Activated CD4-positive, alpha-beta T cell treated with anti-CD3 and anti-CD28 coated beads, Interleukin-2, amount 10 ng/mL, durations not matched to agents 7 days and 5 days (primary cell): ENCODE measurements around the gene BDKRB2. TPM values are rescaled to one million over a fixed set of nuclear protein-coding genes. Genes with fewer than 3 reads are reported as not detected.

Experiments
- CTCF ChIA-PET: fragments of 350-600 bp; sonication (Branson Sonifier 250); formaldehyde crosslinking; loops from one replicate; lab custom pipeline; 2021; ENCODE audit warnings: antibody characterized with exemption; lab: Charles Lee
- POLR2A ChIA-PET: fragments of 350-600 bp; sonication (Branson Sonifier 250); formaldehyde crosslinking; loops from one replicate; lab custom pipeline; 2021; ENCODE audit warnings: antibody characterized with exemption; lab: Charles Lee
- DNase-seq: peaks from one replicate; pipeline ENCODE4 v3.0.0-alpha.2; 2020
- H3K27ac Mint-ChIP-seq: one replicate; pipeline ENCODE4 v1.8.0; 2021; ENCODE audit warnings: mild to moderate bottlenecking, moderate library complexity, mixed read lengths
- H3K27me3 Mint-ChIP-seq: one replicate; pipeline ENCODE4 v1.8.0; 2021; ENCODE audit warnings: mixed read lengths
- H3K36me3 Mint-ChIP-seq: one replicate; pipeline ENCODE4 v1.8.0; 2021; ENCODE audit warnings: low read depth, mixed read lengths
- H3K4me1 Mint-ChIP-seq: one replicate; pipeline ENCODE4 v1.8.0; 2021; ENCODE audit warnings: mixed read lengths
- H3K4me3 Mint-ChIP-seq: one replicate; pipeline ENCODE4 v1.8.0; 2021; ENCODE audit warnings: mild to moderate bottlenecking, moderate library complexity, mixed read lengths
- H3K9me3 Mint-ChIP-seq: one replicate; pipeline ENCODE4 v1.8.0; 2021; ENCODE audit warnings: mixed read lengths
- total RNA-seq, 2 experiments: library from RNA; stranded (reverse); gene quantifications; one replicate each; pipeline ENCODE4 v1.2.3, GENCODE V29; 2021

Gene BDKRB2
- total RNA-seq, result not detected

- Mint-ChIP-seq H3K4me1 (peaks cover 3% of the 10 kb centered on the region), H3K27me3 (peaks cover 18% of the 10 kb centered on the region), H3K27ac (no peak within 1 kb of the TSS), H3K36me3 (no peaks in the 10 kb centered on the region), H3K4me3 (no peak within 1 kb of the TSS), H3K9me3 (no peaks in the 10 kb centered on the region)
- POLR2A ChIA-PET, result no interaction called here
- no peak for DNase-seq
- CTCF ChIA-PET, result no interaction called here
These were observed at the start of gene BDKRB2 for GRCh38 chr14:96204151-96205058. BDKRB2 (plus strand) TSS chr14:96204839; CDS start chr14:96237108, 32,269 bp downstream.

GRCh38 chr14:96154900-96155299, 49.7 kb upstream of the BDKRB2 start:
- Mint-ChIP-seq H3K27ac (no peak overlapping the region), H3K4me1 (no peaks in the 10 kb centered on the region), H3K27me3 (no peaks in the 10 kb centered on the region), H3K9me3 (no peaks in the 10 kb centered on the region), H3K4me3 (no peak overlapping the region), H3K36me3 (no peaks in the 10 kb centered on the region)
- CTCF ChIA-PET, result no interaction called here
- no peak for DNase-seq
- POLR2A ChIA-PET, result no interaction called here

GRCh38 chr14:96156804-96157760, 47.6 kb upstream of the BDKRB2 start:
- Mint-ChIP-seq H3K27me3 (no peaks in the 10 kb centered on the region), H3K27ac (no peak overlapping the region), H3K9me3 (no peaks in the 10 kb centered on the region), H3K36me3 (no peaks in the 10 kb centered on the region), H3K4me3 (no peak overlapping the region), H3K4me1 (no peaks in the 10 kb centered on the region)
- no peak for DNase-seq
- POLR2A ChIA-PET, result no interaction called here
- CTCF ChIA-PET, result no interaction called here

GRCh38 chr14:96158735-96159134, 45.9 kb upstream of the BDKRB2 start:
- ChIA-PET POLR2A (no interaction called here), CTCF (no interaction called here)
- H3K27ac Mint-ChIP-seq, result no peak overlapping the region
- H3K27me3 Mint-ChIP-seq, result no peaks in the 10 kb centered on the region
- no peak overlapping the region for H3K4me3 Mint-ChIP-seq
- no peak for DNase-seq
- no peaks in the 10 kb centered on the region for H3K4me1 Mint-ChIP-seq
- H3K36me3 Mint-ChIP-seq, result no peaks in the 10 kb centered on the region
- no peaks in the 10 kb centered on the region for H3K9me3 Mint-ChIP-seq

GRCh38 chr14:96160076-96160912, 44.3 kb upstream of the BDKRB2 start:
- H3K9me3 Mint-ChIP-seq, result no peaks in the 10 kb centered on the region
- DNase-seq, result no peak
- POLR2A ChIA-PET, result no interaction called here
- H3K27me3 Mint-ChIP-seq, result no peaks in the 10 kb centered on the region
- no peaks in the 10 kb centered on the region for H3K4me1 Mint-ChIP-seq
- no peaks in the 10 kb centered on the region for H3K36me3 Mint-ChIP-seq
- CTCF ChIA-PET, result interaction anchor here (0.6 to 0.7 kb wide), 2 partner anchors 67 to 93 kb away, joined by 3 read pairs; no protein-coding TSS in a partner anchor
- H3K4me3 Mint-ChIP-seq, result no peak overlapping the region
- no peak overlapping the region for H3K27ac Mint-ChIP-seq

GRCh38 chr14:96160913-96161310, 43.7 kb upstream of the BDKRB2 start:
- no peaks in the 10 kb centered on the region for H3K9me3 Mint-ChIP-seq
- ChIA-PET CTCF (no interaction called here), POLR2A (no interaction called here)
- no peaks in the 10 kb centered on the region for H3K4me1 Mint-ChIP-seq
- no peak overlapping the region for H3K27ac Mint-ChIP-seq
- no peak overlapping the region for H3K4me3 Mint-ChIP-seq
- no peak for DNase-seq
- H3K27me3 Mint-ChIP-seq, result no peaks in the 10 kb centered on the region
- no peaks in the 10 kb centered on the region for H3K36me3 Mint-ChIP-seq

GRCh38 chr14:96161636-96162035, 43.0 kb upstream of the BDKRB2 start:
- POLR2A ChIA-PET, result no interaction called here
- H3K36me3 Mint-ChIP-seq, result no peaks in the 10 kb centered on the region
- no peak for DNase-seq

GRCh38 chr14:96162265-96162664, 42.4 kb upstream of the BDKRB2 start:
- H3K4me3 Mint-ChIP-seq, result no peak overlapping the region
- no peak for DNase-seq
- no peaks in the 10 kb centered on the region for H3K9me3 Mint-ChIP-seq
- no peak overlapping the region for H3K27ac Mint-ChIP-seq
- H3K27me3 Mint-ChIP-seq, result no peaks in the 10 kb centered on the region
- no peaks in the 10 kb centered on the region for H3K36me3 Mint-ChIP-seq
- H3K4me1 Mint-ChIP-seq, result no peaks in the 10 kb centered on the region
- CTCF ChIA-PET, result no interaction called here
- POLR2A ChIA-PET, result no interaction called here

More at GRCh38 chr14:96161636-96162035, 43.0 kb upstream of the BDKRB2 start:
- no peak overlapping the region for H3K27ac Mint-ChIP-seq
- H3K4me1 Mint-ChIP-seq, result no peaks in the 10 kb centered on the region
- no peaks in the 10 kb centered on the region for H3K27me3 Mint-ChIP-seq
- CTCF ChIA-PET, result no interaction called here
- H3K4me3 Mint-ChIP-seq, result no peak overlapping the region
- no peaks in the 10 kb centered on the region for H3K9me3 Mint-ChIP-seq

- Mint-ChIP-seq H3K27ac (no peak overlapping the region), H3K4me1 (no peaks in the 10 kb centered on the region)
- CTCF ChIA-PET, result no interaction called here
These were observed 41.9 kb upstream of the BDKRB2 start for GRCh38 chr14:96162741-96163140.

GRCh38 chr14:96164861-96165490, 39.7 kb upstream of the BDKRB2 start:
- ChIA-PET CTCF (no interaction called here), POLR2A (no interaction called here)
- Mint-ChIP-seq H3K4me3 (no peak overlapping the region), H3K36me3 (no peaks in the 10 kb centered on the region), H3K4me1 (no peaks in the 10 kb centered on the region), H3K27me3 (no peaks in the 10 kb centered on the region), H3K27ac (no peak overlapping the region), H3K9me3 (no peaks in the 10 kb centered on the region)
- no peak for DNase-seq

More at GRCh38 chr14:96162741-96163140, 41.9 kb upstream of the BDKRB2 start:
- POLR2A ChIA-PET, result no interaction called here
- DNase-seq, result no peak
- H3K27me3 Mint-ChIP-seq, result no peaks in the 10 kb centered on the region
- H3K36me3 Mint-ChIP-seq, result no peaks in the 10 kb centered on the region
- no peak overlapping the region for H3K4me3 Mint-ChIP-seq
- H3K9me3 Mint-ChIP-seq, result no peaks in the 10 kb centered on the region

GRCh38 chr14:96165493-96166436, 38.9 kb upstream of the BDKRB2 start:
- H3K27me3 Mint-ChIP-seq, result no peaks in the 10 kb centered on the region
- no peak for DNase-seq
- H3K9me3 Mint-ChIP-seq, result no peaks in the 10 kb centered on the region
- H3K4me1 Mint-ChIP-seq, result no peaks in the 10 kb centered on the region
- no peaks in the 10 kb centered on the region for H3K36me3 Mint-ChIP-seq
- H3K27ac Mint-ChIP-seq, result no peak overlapping the region
- ChIA-PET POLR2A (no interaction called here), CTCF (interaction anchor here (0.6 kb wide), 1 partner anchor 341 kb away, joined by 3 read pairs; no protein-coding TSS in a partner anchor)
- H3K4me3 Mint-ChIP-seq, result no peak overlapping the region
